MM.1S (cell line): ENCODE data around the gene STXBP6.

Experiments
- CTCF ChIP-seq: fragments of 300-600 bp; sonication (generic); IDR thresholded peaks from 2 replicates; pipeline ENCODE4 v1.5.1; 2016; ENCODE audit warnings: antibody characterized with exemption, low read length, mixed read lengths
- EZH2 ChIP-seq: fragments of 300-600 bp; sonication (generic); optimal IDR thresholded peaks from 2 replicates; pipeline ENCODE3; 2017; ENCODE audit warnings: low read depth, mild to moderate bottlenecking, antibody characterized with exemption, low read length, mixed read lengths

DNA sequence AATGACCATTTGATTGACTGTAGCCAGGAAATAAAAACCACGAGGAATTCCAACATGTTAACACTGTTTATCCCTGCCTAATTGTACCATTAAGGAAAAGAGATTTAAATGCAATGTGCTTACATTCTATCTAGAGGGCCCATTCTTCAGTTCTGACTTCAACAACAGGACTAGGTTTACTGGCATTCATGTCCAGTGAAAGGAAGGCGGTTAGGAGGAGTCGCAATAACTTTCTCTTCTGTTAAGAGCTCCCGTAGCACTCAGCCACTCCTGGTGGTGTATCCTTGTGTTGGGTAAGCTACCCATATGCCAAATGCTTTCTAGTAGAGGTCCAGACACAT is 154.7 kb downstream of the STXBP6 start:
- no peak for TF ChIP-seq CTCF
- TF ChIP-seq EZH2: no peak
